ENCODE measurements around the gene ZFPM1. TPM values are rescaled to one million over a fixed set of nuclear protein-coding genes. Genes with fewer than 3 reads are reported as not detected.

The ZFPM1 gene
- total and polyA plus RNA-seq, 2 of the 8 experiments (the other 6 are each of a cell fraction or from before 2014, with no cell fraction given) = 0.74 to 4.8 TPM

GRCh38 chr16:88448461-88449266 is 4.4 kb upstream of the ZFPM1 start (continued):
- no peak for TF ChIP-seq ATF2 (IDR thresholded peaks at IDR 0.05; ENCODE audit: low read length)
- no peak for TF ChIP-seq CEBPB (IDR thresholded peaks at IDR 0.05; ENCODE audit: low read depth, low read length)
- TF ChIP-seq ZNF274 (IDR thresholded peaks at IDR 0.05; ENCODE audit: borderline replicate concordance, extremely low read depth, low read length) = no peak
